ENCODE data around the gene FREY1.
"Not testable (repeated sequence)": the region's sequence is repeated elsewhere in the genome, so short reads cannot be mapped to it uniquely, and the experiment has no call there.

The FREY1 gene

DNA sequence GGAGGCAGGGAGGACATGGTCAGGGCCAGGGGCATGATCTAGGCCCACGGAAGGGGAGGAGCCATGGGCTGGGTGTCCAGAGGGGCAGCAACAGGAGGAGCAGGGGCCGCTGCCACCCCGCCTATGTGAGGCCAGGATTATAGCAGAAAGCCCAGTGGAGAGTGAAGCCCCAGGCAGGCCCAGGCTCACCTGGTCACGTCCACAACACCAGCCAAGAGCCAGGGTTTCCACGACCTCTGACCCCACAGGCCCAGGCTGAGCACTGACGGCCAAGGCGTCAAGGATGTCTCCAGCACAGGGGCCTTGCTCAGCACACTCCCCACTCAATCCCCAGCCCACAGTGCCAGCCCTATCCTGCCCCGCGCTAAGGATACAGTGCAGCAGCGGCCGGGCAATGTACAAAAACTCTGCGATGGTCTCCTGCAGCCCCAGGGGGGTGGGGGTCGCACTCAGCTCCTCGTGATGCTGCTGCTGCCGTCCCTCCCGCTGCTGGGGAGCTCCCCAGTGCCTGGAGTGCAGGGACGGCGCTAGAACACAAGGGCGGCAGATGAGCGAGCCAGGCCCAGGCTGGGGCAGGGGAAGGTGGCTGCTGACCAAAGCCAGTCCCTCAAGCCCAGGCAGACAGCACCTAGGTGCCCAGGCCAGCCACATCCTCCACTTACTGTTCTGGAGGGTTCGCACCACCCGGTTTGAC, 7.0 kb upstream of the FREY1 start:
- DNase-seq (ENCODE audit: low read depth in 2 of 2), result no peak

GRCh38 chr11:45913514-45913913, 6.4 kb upstream of the FREY1 start:
- DNase-seq (ENCODE audit: low read depth in 2 of 2), result no peak

GRCh38 chr11:45910623-45911022, 3.6 kb upstream of the FREY1 start:
- no peak for DNase-seq (ENCODE audit: low read depth in 2 of 2)

DNA sequence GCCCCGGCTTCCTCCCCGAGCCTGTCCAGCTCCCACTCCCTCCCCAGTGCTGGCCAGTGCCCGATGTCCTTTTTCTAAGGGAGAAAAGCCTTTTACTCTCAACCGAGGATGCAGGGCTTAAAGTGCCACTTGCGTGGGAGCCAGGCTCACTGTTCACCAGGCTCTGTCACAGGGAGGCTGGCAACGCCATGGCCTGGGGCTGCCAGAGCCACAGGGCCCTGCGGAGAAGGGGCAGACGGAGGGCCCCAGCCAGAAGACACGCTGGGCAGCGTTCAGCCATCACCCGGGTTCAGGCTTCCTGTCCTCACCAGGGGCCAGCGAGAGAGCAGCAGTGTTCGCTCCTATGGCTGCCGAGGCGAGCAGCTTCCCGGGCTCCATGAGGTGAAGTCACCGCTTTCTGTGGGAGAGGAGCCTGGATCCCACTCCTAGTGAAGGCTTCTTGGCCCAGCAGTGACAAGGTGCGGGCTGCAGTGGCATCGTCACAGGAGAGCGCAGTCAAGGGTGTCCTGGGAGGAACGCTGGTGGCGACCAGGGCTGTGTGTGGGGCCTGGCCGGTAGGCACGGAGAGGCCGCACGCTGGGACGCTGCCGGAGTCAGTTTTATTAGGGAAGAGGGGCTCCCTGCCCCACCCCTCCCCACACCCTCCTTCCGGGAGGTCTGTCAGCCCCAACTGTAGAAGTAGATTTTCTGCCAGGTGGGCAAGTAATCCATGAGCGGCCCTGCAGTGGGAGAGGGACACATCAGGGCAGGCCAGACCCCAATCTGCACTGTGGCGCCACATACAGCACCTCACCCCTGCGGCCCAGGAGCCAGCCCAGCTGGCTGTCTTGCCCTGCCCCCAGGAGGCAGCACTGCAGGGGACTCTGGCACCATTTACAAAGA, 2.8 kb upstream of the FREY1 start:
- no peak for DNase-seq (ENCODE audit: low read depth in 2 of 2)

- DNase-seq (ENCODE audit: low read depth in 2 of 2), result no peak
These were observed 870 bp upstream of the FREY1 start for GRCh38 chr11:45907911-45908370.

GRCh38 chr11:45906096-45906682, 882 bp downstream of the FREY1 start:
- DNase-seq (ENCODE audit: low read depth in 2 of 2), result no peak

- not testable (repeated sequence) for DNase-seq (ENCODE audit: low read depth in 2 of 2)
These were observed 1.5 kb downstream of the FREY1 start for GRCh38 chr11:45905576-45905975.

DNA sequence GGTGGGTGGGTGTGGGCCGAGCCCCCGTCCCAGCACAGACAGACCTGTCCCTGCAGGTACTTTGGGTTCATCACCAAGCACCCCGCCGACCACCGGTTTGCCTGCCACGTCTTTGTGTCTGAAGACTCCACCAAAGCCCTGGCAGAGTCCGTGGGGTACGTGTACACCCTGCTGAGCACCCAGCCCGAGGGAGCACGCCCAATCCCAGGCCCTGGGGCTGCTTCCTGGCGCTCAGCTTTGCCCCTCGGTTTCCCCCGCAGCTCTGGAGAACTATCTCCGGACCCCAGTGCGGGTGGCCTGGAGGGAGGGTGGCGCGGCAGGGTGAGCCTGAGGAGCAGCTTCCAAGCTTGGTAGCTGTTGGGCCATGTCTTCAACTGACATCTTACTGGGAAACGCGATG, 2.0 kb downstream of the FREY1 start:
- DNase-seq (ENCODE audit: low read depth in 2 of 2), result no peak

DNA sequence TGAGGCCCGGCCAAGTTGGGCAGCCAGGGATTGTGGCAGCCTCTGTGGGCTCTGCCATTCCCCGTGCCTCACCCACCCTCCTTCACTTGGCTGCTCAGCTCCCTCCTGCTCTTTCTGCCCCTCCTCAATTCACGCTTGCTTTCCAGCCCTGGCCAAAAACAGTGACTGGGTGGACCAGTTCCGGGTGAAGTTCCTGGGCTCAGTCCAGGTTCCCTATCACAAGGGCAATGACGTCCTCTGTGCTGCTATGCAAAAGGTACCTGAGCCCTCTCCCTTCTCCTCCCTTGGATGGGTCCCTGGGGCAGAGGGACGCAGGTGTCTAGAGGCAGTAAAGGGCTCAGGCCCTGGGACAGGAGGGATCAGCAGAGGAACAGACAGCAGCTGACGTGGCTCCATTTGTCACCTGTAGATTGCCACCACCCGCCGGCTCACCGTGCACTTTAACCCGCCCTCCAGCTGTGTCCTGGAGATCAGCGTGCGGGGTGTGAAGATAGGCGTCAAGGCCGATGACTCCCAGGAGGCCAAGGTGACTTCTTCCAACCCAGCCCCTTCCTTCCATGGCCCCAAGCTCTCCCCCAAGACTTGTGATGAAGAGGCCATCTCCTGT, 2.7 kb downstream of the FREY1 start:
- DNase-seq (ENCODE audit: low read depth in 2 of 2), result no peak

- no peak for DNase-seq (ENCODE audit: low read depth in 2 of 2)
These were observed 4.4 kb downstream of the FREY1 start for GRCh38 chr11:45902452-45903380.

DNA sequence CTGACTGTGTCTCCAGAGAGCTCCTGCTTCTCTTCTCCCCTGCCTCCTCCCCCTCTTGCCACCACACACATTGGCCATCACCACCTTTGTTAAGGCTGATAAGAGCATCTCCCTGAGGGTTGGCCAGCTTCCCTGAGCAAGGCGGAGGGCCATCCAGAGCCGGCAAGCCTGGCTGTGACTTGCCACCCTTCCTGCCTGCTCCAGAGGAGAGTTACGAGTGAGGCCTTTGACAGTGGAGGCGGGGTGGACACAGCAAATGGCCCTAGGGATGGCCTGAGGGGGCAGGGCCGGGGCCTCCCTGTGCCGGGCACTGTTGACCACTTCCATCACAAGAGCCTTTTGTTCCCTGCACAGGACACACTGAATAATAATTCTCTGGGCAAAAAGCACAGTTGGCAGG, 5.4 kb downstream of the FREY1 start:
- no peak for DNase-seq (ENCODE audit: low read depth in 2 of 2)

GRCh38 chr11:45900916-45901617, 6.0 kb downstream of the FREY1 start:
- no peak for DNase-seq (ENCODE audit: low read depth in 2 of 2)

- not testable (repeated sequence) for DNase-seq (ENCODE audit: low read depth in 2 of 2)
These were observed 6.8 kb downstream of the FREY1 start for GRCh38 chr11:45900175-45900800.

DNA sequence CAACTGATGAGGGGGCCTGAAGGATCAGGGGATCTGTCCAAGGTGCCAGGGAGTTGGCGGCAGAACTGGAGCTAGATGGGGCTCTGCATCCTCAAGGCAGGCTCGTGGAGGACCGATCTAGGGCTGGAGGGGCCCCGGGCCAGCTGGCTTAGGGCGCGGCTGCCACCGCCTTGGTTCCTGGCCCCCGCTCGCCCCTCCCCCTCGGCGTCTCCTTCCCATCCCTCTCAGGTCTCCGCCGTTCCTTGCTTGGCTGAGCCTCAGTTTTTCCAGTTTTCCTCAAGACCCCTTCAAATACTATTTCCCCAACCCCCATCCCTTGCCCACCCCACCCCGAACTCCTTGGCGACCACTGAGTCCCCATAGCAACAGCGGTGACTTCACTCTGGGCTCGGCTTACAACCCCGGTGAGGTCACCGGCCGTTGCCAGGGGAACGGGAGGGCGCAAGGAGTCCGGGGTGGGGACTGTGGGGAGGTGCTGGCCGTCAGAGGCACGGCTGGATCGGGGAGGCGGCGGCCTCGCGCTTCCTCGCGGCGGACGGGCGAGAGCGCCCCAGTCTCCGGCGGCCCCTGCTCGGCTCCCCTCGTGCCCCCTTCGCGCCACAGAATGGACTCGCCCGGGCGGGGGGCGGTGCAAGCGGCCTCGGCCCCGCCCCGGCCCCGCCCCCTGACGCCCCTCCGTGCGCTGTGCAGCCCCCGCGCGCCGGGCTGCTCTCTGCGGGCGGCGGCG, 7.5 kb downstream of the FREY1 start:
- DNase-seq (ENCODE audit: low read depth in 2 of 2), result peak; percentile 44

GRCh38 chr11:45899086-45899447, 8.0 kb downstream of the FREY1 start:
- DNase-seq (ENCODE audit: low read depth in 2 of 2), result no peak

DNA sequence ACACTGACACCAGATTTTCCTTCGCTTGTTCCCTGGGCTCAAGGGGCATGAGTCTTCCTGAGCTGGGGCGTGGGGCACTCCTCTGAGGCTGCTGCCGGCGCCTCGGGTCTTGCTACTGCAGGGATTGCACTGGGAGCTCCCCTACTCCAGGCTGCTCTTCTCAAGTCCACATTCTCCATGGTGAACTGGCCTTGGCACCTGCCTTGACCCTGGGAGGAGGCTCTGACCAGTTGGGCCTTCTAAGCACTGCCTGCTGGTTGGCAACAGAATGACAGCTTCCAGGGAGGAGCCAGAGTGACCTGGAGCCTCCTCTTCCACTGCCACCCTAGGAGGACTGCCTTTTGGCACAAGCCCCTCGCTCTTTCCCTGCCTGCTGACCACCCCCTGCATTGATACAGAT, 9.5 kb downstream of the FREY1 start:
- DNase-seq (ENCODE audit: low read depth in 2 of 2), result no peak

GRCh38 chr11:45896422-45896984, 10.6 kb downstream of the FREY1 start:
- DNase-seq (ENCODE audit: low read depth in 2 of 2), result no peak

GRCh38 chr11:45895553-45896259, 11.4 kb downstream of the FREY1 start:
- DNase-seq (ENCODE audit: low read depth in 2 of 2), result no peak

All from stimulated activated CD4-positive, alpha-beta T cell treated with anti-CD3 and anti-CD28 coated beads, Interleukin-15, amount 100 ng/mL, for 48 hours (primary cell).